ENCODE results near the gene MX2. TPM values are rescaled to one million over a fixed set of nuclear protein-coding genes. Genes with fewer than 3 reads are reported as not detected.
A peak's percentile ranks its signal among the peaks of the same experiment; 100 is the strongest.

MX2 gene
- total and polyA plus RNA-seq, 3 donors from 2014 or later, result 8.4 to 12.8 (median 10.1) TPM

DNA sequence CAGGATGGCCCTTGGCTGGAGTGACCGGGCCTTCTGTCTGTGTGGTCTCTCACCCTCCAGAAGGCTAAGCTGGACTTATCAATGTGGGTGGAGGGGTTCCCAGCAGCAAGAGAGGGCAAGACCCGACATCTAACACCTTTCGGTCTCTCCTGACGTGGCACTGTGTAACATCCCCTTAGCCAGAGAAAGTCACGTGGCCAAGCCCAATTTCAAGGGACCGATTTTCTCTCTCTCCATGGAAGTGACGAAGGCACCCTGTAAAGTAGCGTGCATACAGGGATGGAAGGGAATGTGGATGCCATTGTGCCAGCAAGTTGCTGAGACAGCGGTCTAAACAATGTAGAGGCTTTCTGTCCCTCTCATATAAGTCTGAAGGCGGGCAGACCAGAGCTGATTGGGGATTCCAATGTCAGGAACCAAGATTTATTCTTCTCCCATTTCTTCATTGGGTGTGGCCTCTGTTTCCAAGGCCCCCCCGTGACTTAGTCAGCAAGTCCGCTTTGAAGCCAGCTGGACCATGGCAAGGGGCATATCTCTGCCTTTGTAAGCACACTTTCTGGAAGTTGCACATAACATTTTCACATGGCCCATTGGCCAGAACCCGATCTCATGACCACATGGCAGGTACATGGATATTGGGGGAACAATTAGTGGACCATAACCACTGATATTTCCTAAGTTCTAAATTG, 76.7 kb downstream of the MX2 start:
- Histone ChIP-seq H3K9me3 (no peaks in the 10 kb centered on the region), H3K27me3 (no peaks in the 10 kb centered on the region), H3K4me1 (no peaks in the 10 kb centered on the region), H3K27ac (no peak overlapping the region), H3K4me3 (no peak overlapping the region), H3K36me3 (ENCODE audit: low read depth, missing control alignments) (no peaks in the 10 kb centered on the region)
- intact Hi-C loops (cut with DNase I; ENCODE audit: low total_unique reads), result no loop called here
- DNase-seq, result peak; percentile 9
- TF ChIP-seq POLR2A (IDR thresholded peaks at IDR 0.05) (no peak), CTCF (IDR thresholded peaks at IDR 0.05) (no peak)
- WGBS, 2 donors, result 87 to 91% methylated on average over 9 to 13 of the region's 13 CpGs

- TF ChIP-seq POLR2A (IDR thresholded peaks at IDR 0.05), result no peak
- no peak for TF ChIP-seq CTCF (IDR thresholded peaks at IDR 0.05)
- H3K27ac ChIP-seq, result no peak overlapping the region
- H3K9me3 ChIP-seq, result no peaks in the 10 kb centered on the region
- no peak for DNase-seq
- no peaks in the 10 kb centered on the region for H3K4me1 ChIP-seq
- no peaks in the 10 kb centered on the region for H3K27me3 ChIP-seq
- intact Hi-C loops (cut with DNase I; ENCODE audit: low total_unique reads), result no loop called here
- WGBS, 2 donors, result 80 to 88% methylated on average over 4 of the region's 4 CpGs
- H3K4me3 ChIP-seq, result no peak overlapping the region
- no peaks in the 10 kb centered on the region for H3K36me3 ChIP-seq (ENCODE audit: low read depth, missing control alignments)
These were observed 77.4 kb downstream of the MX2 start for GRCh38 chr21:41439248-41439647.

DNA sequence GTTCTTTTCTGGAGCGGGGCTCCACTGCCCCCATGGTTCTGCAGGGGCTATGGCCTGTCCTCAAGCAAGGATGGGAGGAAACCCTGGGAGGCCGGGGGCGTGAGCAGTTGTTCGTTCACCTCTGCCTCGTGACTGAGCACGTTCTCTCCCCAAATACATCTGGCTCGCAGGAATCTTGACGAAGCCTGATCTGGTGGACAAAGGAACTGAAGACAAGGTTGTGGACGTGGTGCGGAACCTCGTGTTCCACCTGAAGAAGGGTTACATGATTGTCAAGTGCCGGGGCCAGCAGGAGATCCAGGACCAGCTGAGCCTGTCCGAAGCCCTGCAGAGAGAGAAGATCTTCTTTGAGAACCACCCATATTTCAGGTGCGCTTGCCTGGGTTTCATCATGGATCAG, 79.7 kb downstream of the MX2 start:
- Histone ChIP-seq H3K4me3 (no peak overlapping the region), H3K27me3 (no peaks in the 10 kb centered on the region), H3K36me3 (ENCODE audit: low read depth, missing control alignments) (no peaks in the 10 kb centered on the region), H3K9me3 (no peaks in the 10 kb centered on the region), H3K4me1 (no peaks in the 10 kb centered on the region), H3K27ac (no peak overlapping the region)
- 92 to 95% methylated on average over 14 of the region's 14 CpGs for WGBS, 2 donors
- no peak for DNase-seq
- intact Hi-C loops (cut with DNase I; ENCODE audit: low total_unique reads), result no loop called here
- TF ChIP-seq CTCF (IDR thresholded peaks at IDR 0.05) (no peak), POLR2A (IDR thresholded peaks at IDR 0.05) (no peak)

- no peak for TF ChIP-seq POLR2A (IDR thresholded peaks at IDR 0.05)
- no peak for TF ChIP-seq CTCF (IDR thresholded peaks at IDR 0.05)
- Histone ChIP-seq H3K9me3 (no peaks in the 10 kb centered on the region), H3K27me3 (no peaks in the 10 kb centered on the region), H3K4me1 (no peaks in the 10 kb centered on the region), H3K4me3 (no peak overlapping the region), H3K36me3 (ENCODE audit: low read depth, missing control alignments) (no peaks in the 10 kb centered on the region), H3K27ac (no peak overlapping the region)
- intact Hi-C loops (cut with DNase I; ENCODE audit: low total_unique reads), result no loop called here
- DNase-seq, result no peak
- WGBS, 2 donors, result 91 to 94% methylated on average over 2 of the region's 2 CpGs
These were observed 80.8 kb downstream of the MX2 start for GRCh38 chr21:41442481-41443186.
